Testis (tissue), 3 donors: ENCODE results near the gene C1orf35. TPM values are rescaled to one million over a fixed set of nuclear protein-coding genes. Genes with fewer than 3 reads are reported as not detected.

ENCODE experiments used
- DNase-seq: peaks from one replicate; pipeline ENCODE4 v3.0.0-alpha.2; 2019
- H3K27ac ChIP-seq, 2 donors: fragments of 200-600 bp; sonication (generic); one replicate each; pipeline ENCODE4 v1.5.1; 2019
- H3K27me3 ChIP-seq: fragments of 200-600 bp; sonication (generic); one replicate; pipeline ENCODE4 v1.5.1; 2019
- H3K36me3 ChIP-seq: fragments of 200-600 bp; sonication (generic); one replicate; pipeline ENCODE4 v1.5.1; 2017; ENCODE audit warnings: low read depth; ENCODE audit errors: missing control alignments
- H3K4me1 ChIP-seq: fragments of 200-600 bp; sonication (generic); one replicate; pipeline ENCODE4 v1.5.1; 2019
- H3K4me3 ChIP-seq, 2 donors: fragments of 200-600 bp; sonication (generic); one replicate each; pipeline ENCODE4 v1.5.1; 2017 to 2019
- H3K9me3 ChIP-seq: fragments of 200-600 bp; sonication (generic); one replicate; pipeline ENCODE4 v1.5.1; 2017
- CTCF ChIP-seq, 3 experiments: fragments of 450-650 bp in 2 of 3; fragments of 200-600 bp in 1 of 3; sonication (generic) in 1 of 3; IDR thresholded peaks; one replicate each; pipeline ENCODE4 v1.5.1; 2016 to 2019; ENCODE audit warnings: antibody characterized with exemption in 3 of 3, mild to moderate bottlenecking in 2 of 3, moderate library complexity in 1 of 3
- POLR2A ChIP-seq: fragments of 450-650 bp; IDR thresholded peaks from one replicate; pipeline ENCODE4 v1.6.1; 2017; ENCODE audit warnings: antibody characterized with exemption, mild to moderate bottlenecking, moderate library complexity
- WGBS, 2 donors: methylation state at CpG; one replicate each; pipeline ENCODE4 v1.1.5; 2018; 5-methylcytosine and 5-hydroxymethylcytosine counted together
- intact Hi-C: fragments of 100-400 bp; cut with DNase I; formaldehyde crosslinking; loops from one replicate; pipeline ENCODE4 v1.15.1; 2023; ENCODE audit warnings: low total_unique reads
- polyA plus RNA-seq: library from polyadenylated mRNA; stranded (reverse); fragments of 350-450 nt; fragmentation: Illumina TruSeq; extraction: RNeasy Lipid Tissue Mini Kit (QIAGEN cat#74804); gene quantifications from one replicate; pipeline ENCODE4 v1.2.3, GENCODE V29; 2014; ENCODE audit warnings: low read depth, low replicate concordance; ENCODE audit not compliant: insufficient read depth
- total RNA-seq, 2 donors: library from RNA; depleted of rRNA; stranded (reverse); fragments of >200 nt; gene quantifications; one replicate each; pipeline ENCODE4 v1.2.3, GENCODE V29; 2016

Gene C1orf35
- total and polyA plus RNA-seq, 3 donors from 2014 or later: 11.3 to 25.0 (median 19.4) TPM

- H3K27me3 ChIP-seq: no peaks in the 10 kb centered on the region
- intact Hi-C loops: no loop called here
- WGBS, 2 donors: 63 to 82% methylated on average over 7 to 10 of the region's 10 CpGs
These were observed 41.6 kb downstream of the C1orf35 start for GRCh38 chr1:228061411-228062084.

GRCh38 chr1:228060458-228061190, 42.5 kb downstream of the C1orf35 start:
- intact Hi-C loops: no loop called here
- H3K4me3 ChIP-seq: peak overlapping the region in 1 of 2 donors; percentile 22
- DNase-seq: no peak
- no peaks in the 10 kb centered on the region for H3K9me3 ChIP-seq
- H3K27me3 ChIP-seq: no peaks in the 10 kb centered on the region
- H3K4me1 ChIP-seq: peaks cover 2% of the 10 kb centered on the region
- no peaks in the 10 kb centered on the region for H3K36me3 ChIP-seq
- 9 to 19% methylated on average over 7 to 34 of the region's 34 CpGs for WGBS, 2 donors
- H3K27ac ChIP-seq: no peak overlapping the region
- TF ChIP-seq POLR2A (no peak), CTCF (IDR thresholded peaks at IDR 0.05) (no peak)

More at GRCh38 chr1:228061411-228062084, 41.6 kb downstream of the C1orf35 start:
- Histone ChIP-seq H3K9me3 (no peaks in the 10 kb centered on the region), H3K36me3 (no peaks in the 10 kb centered on the region), H3K4me1 (peaks cover 2% of the 10 kb centered on the region), H3K4me3 (no peak overlapping the region), H3K27ac (no peak overlapping the region)
- no peak for TF ChIP-seq POLR2A
- no peak for TF ChIP-seq CTCF (IDR thresholded peaks at IDR 0.05)
- DNase-seq: no peak

- H3K27ac ChIP-seq: no peak overlapping the region
- H3K4me1 ChIP-seq: peaks cover 2% of the 10 kb centered on the region
- no peaks in the 10 kb centered on the region for H3K9me3 ChIP-seq
- intact Hi-C loops: no loop called here
- peak overlapping the region; percentile 22 for H3K4me3 ChIP-seq
- DNase-seq: peak; percentile 77
- no peaks in the 10 kb centered on the region for H3K36me3 ChIP-seq
- WGBS, 2 donors: 1 to 6% methylated on average over 9 to 29 of the region's 33 CpGs
- H3K27me3 ChIP-seq: no peaks in the 10 kb centered on the region
- TF ChIP-seq CTCF (IDR thresholded peaks at IDR 0.05) (no peak), POLR2A (no peak)
These were observed 43.3 kb downstream of the C1orf35 start for GRCh38 chr1:228059634-228060457.

- WGBS, 2 donors: 9% methylated on average over 34 of the region's 66 CpGs; no CpG with 5 or more reads in 1 of the 2 donors
These were observed 44.0 kb downstream of the C1orf35 start for GRCh38 chr1:228058949-228059633.

More at GRCh38 chr1:228058949-228059633, 44.0 kb downstream of the C1orf35 start:
- Histone ChIP-seq H3K4me1 (peaks cover 2% of the 10 kb centered on the region), H3K4me3 (peak overlapping the region; percentile 22), H3K27me3 (no peaks in the 10 kb centered on the region), H3K9me3 (no peaks in the 10 kb centered on the region), H3K36me3 (no peaks in the 10 kb centered on the region), H3K27ac (no peak overlapping the region)
- intact Hi-C loops: no loop called here
- TF ChIP-seq POLR2A: no peak
- no peak for DNase-seq
